D721Med (cell line): ENCODE measurements around the gene EPS8L1.

Experiments
- DNase-seq: peaks from one replicate; pipeline ENCODE4 v3.0.0; 2011; ENCODE audit warnings: low spot score; ENCODE audit not compliant: insufficient read length
- FAIRE-seq: peaks from 2 replicates; lab custom pipeline; 2011; peaks lifted over from hg19 to GRCh38; lab: Jason Lieb, UNC
- CTCF ChIP-seq: IDR thresholded peaks from 2 replicates; pipeline ENCODE4 v1.5.1; 2012; ENCODE audit warnings: mild to moderate bottlenecking, control low read depth; ENCODE audit not compliant: insufficient read depth; ENCODE audit errors: missing control alignments

The EPS8L1 gene

GRCh38 chr19:55080968-55081769 is 5.5 kb downstream of the EPS8L1 start:
- DNase-seq (peak; percentile 96), FAIRE-seq (no peak)
- no peak for TF ChIP-seq CTCF

- DNase-seq (no peak), FAIRE-seq (no peak)
- no peak for TF ChIP-seq CTCF
Measured at GRCh38 chr19:55081770-55082019, 6.0 kb downstream of the EPS8L1 start.

GRCh38 chr19:55082020-55082851 is 6.6 kb downstream of the EPS8L1 start:
- DNase-seq (peak; percentile 73), FAIRE-seq (no peak)
- TF ChIP-seq CTCF = no peak

GRCh38 chr19:55083004-55083850 is 7.6 kb downstream of the EPS8L1 start:
- DNase-seq (no peak), FAIRE-seq (no peak)
- no peak for TF ChIP-seq CTCF

- DNase-seq = no peak
- no peak for FAIRE-seq
- TF ChIP-seq CTCF = no peak
Measured at GRCh38 chr19:55084416-55084815, 8.7 kb downstream of the EPS8L1 start.

- no peak for TF ChIP-seq CTCF
- DNase-seq (no peak), FAIRE-seq (no peak)
Measured at GRCh38 chr19:55085923-55086715, 10.4 kb downstream of the EPS8L1 start.
